ENCODE measurements around the gene APBA1. TPM values are rescaled to one million over a fixed set of nuclear protein-coding genes. Genes with fewer than 3 reads are reported as not detected.

APBA1 gene
- total RNA-seq, 2 experiments from 2014 or later, result 0.47 to 1.4 TPM

- TF ChIP-seq, protein P1, sequence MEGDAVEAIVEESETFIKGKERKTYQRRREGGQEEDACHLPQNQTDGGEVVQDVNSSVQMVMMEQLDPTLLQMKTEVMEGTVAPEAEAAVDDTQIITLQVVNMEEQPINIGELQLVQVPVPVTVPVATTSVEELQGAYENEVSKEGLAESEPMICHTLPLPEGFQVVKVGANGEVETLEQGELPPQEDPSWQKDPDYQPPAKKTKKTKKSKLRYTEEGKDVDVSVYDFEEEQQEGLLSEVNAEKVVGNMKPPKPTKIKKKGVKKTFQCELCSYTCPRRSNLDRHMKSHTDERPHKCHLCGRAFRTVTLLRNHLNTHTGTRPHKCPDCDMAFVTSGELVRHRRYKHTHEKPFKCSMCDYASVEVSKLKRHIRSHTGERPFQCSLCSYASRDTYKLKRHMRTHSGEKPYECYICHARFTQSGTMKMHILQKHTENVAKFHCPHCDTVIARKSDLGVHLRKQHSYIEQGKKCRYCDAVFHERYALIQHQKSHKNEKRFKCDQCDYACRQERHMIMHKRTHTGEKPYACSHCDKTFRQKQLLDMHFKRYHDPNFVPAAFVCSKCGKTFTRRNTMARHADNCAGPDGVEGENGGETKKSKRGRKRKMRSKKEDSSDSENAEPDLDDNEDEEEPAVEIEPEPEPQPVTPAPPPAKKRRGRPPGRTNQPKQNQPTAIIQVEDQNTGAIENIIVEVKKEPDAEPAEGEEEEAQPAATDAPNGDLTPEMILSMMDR (IDR thresholded peaks at IDR 0.05), result no peak
- intact Hi-C loops (cut with DNase I, micrococcal nuclease), result no loop called here
- no peak overlapping the region for H3K4me3 Mint-ChIP-seq
- H3K9me3 Mint-ChIP-seq, result no peaks in the 10 kb centered on the region
- Histone ChIP-seq H3K27me3 (ENCODE audit: control insufficient read depth in 1 of 2, insufficient read depth in 2 of 2, low read length in 2 of 2) (no peaks in the 10 kb centered on the region), H3K4me1 (ENCODE audit: insufficient read depth, low read length) (no peaks in the 10 kb centered on the region), H3K27ac (ENCODE audit: low read depth in 1 of 2, low read length in 2 of 2) (no peak overlapping the region), H3K36me3 (ENCODE audit: insufficient read depth, low read length) (no peaks in the 10 kb centered on the region), H3K4me3 (ENCODE audit: low read length) (no peak overlapping the region), H3K9me3 (ENCODE audit: control insufficient read depth in 1 of 2, insufficient read depth in 1 of 2, low read length in 2 of 2) (no peaks in the 10 kb centered on the region)
- no peaks in the 10 kb centered on the region for H3K4me1 Mint-ChIP-seq (ENCODE audit: low read depth)
- DNase-seq (no peak), ATAC-seq (ENCODE audit: poor library complexity) (no peak)
- H3K27ac Mint-ChIP-seq, result no peak overlapping the region
- ChIA-PET CTCF (no interaction called here), POLR2A (no interaction called here)
- H3K27me3 Mint-ChIP-seq, result no peaks in the 10 kb centered on the region
- no peaks in the 10 kb centered on the region for H3K36me3 Mint-ChIP-seq (ENCODE audit: low read depth)
These were observed 206.7 kb downstream of the APBA1 start for GRCh38 chr9:69465473-69465872.

- no peak overlapping the region for H3K27ac Mint-ChIP-seq
- POLR2A ChIA-PET, result interaction anchor here (0.6 kb wide), 1 partner anchor 22 kb away, joined by 3 read pairs; no protein-coding TSS in a partner anchor
- no peak overlapping the region for H3K4me3 ChIP-seq (ENCODE audit: low read length)
- no peak overlapping the region for H3K4me3 Mint-ChIP-seq
- no peaks in the 10 kb centered on the region for H3K36me3 ChIP-seq (ENCODE audit: insufficient read depth, low read length)
- no peaks in the 10 kb centered on the region for H3K4me1 Mint-ChIP-seq (ENCODE audit: low read depth)
- H3K27me3 Mint-ChIP-seq, result no peaks in the 10 kb centered on the region
- TF ChIP-seq, protein P1 (IDR thresholded peaks at IDR 0.05), result no peak
- no peaks in the 10 kb centered on the region for H3K36me3 Mint-ChIP-seq (ENCODE audit: low read depth)
- ATAC-seq (ENCODE audit: poor library complexity), result no peak
- H3K9me3 ChIP-seq (ENCODE audit: control insufficient read depth in 1 of 2, insufficient read depth in 1 of 2, low read length in 2 of 2), result no peaks in the 10 kb centered on the region
- CTCF ChIA-PET, result no interaction called here
- H3K27ac ChIP-seq (ENCODE audit: low read depth in 1 of 2, low read length in 2 of 2), result no peak overlapping the region
- no peaks in the 10 kb centered on the region for H3K9me3 Mint-ChIP-seq
- intact Hi-C loops (cut with DNase I, micrococcal nuclease), result no loop called here
- H3K4me1 ChIP-seq (ENCODE audit: insufficient read depth, low read length), result no peaks in the 10 kb centered on the region
- H3K27me3 ChIP-seq (ENCODE audit: control insufficient read depth in 1 of 2, insufficient read depth in 2 of 2, low read length in 2 of 2), result no peaks in the 10 kb centered on the region
- DNase-seq, result no peak
These were observed 208.6 kb downstream of the APBA1 start for GRCh38 chr9:69463497-69464068.

GRCh38 chr9:69462394-69462793 lies 209.8 kb downstream of the APBA1 start:
- ChIA-PET CTCF (interaction anchor here (1.1 kb wide), 1 partner anchor 40 kb away, joined by 3 read pairs; no protein-coding TSS in a partner anchor), POLR2A (no interaction called here)
- Mint-ChIP-seq H3K4me3 (no peak overlapping the region), H3K27me3 (no peaks in the 10 kb centered on the region), H3K9me3 (no peaks in the 10 kb centered on the region), H3K27ac (no peak overlapping the region), H3K4me1 (ENCODE audit: low read depth) (no peaks in the 10 kb centered on the region), H3K36me3 (ENCODE audit: low read depth) (no peaks in the 10 kb centered on the region)
- no peak for ATAC-seq (ENCODE audit: poor library complexity)
- Histone ChIP-seq H3K4me1 (ENCODE audit: insufficient read depth, low read length) (no peaks in the 10 kb centered on the region), H3K36me3 (ENCODE audit: insufficient read depth, low read length) (no peaks in the 10 kb centered on the region), H3K9me3 (ENCODE audit: control insufficient read depth in 1 of 2, insufficient read depth in 1 of 2, low read length in 2 of 2) (no peaks in the 10 kb centered on the region), H3K27me3 (ENCODE audit: control insufficient read depth in 1 of 2, insufficient read depth in 2 of 2, low read length in 2 of 2) (no peaks in the 10 kb centered on the region), H3K4me3 (ENCODE audit: low read length) (no peak overlapping the region), H3K27ac (ENCODE audit: low read depth in 1 of 2, low read length in 2 of 2) (no peak overlapping the region)
- no peak for DNase-seq
- intact Hi-C loops (cut with DNase I, micrococcal nuclease), result no loop called here
- TF ChIP-seq, protein P1 (IDR thresholded peaks at IDR 0.05), result no peak

All from CD4-positive, alpha-beta T cell (primary cell).